ENCODE measurements around the gene SLC11A1.

The SLC11A1 gene

GRCh38 chr2:218418321-218418716 is 36.2 kb downstream of the SLC11A1 start:
- no peak for DNase-seq
- H3K27ac ChIP-seq, result no peak overlapping the region
- H3K4me3 ChIP-seq (ENCODE audit: low read depth, low read length), result no peak overlapping the region
- H3K36me3 ChIP-seq (replicated peaks), result no peaks in the 10 kb centered on the region
- no peak for TF ChIP-seq CTCF (IDR thresholded peaks at IDR 0.05; ENCODE audit: low read depth, low read length, missing control alignments)
- in situ Hi-C loops (cut with HindIII; ENCODE audit: low pct_ligation_motif_present, low sequenced_read_pairs), result no loop called here
- no peaks in the 10 kb centered on the region for H3K27me3 ChIP-seq (replicated peaks)

GRCh38 chr2:218418717-218419458 is 36.8 kb downstream of the SLC11A1 start, which contains the start of gene VIL1:
Gene VIL1, plus strand, starts transcription at chr2:218419123. Its CDS starts 4,656 bp downstream, at chr2:218423779.
- TF ChIP-seq CTCF (IDR thresholded peaks at IDR 0.05; ENCODE audit: low read depth, low read length, missing control alignments), result no peak
- no peaks in the 10 kb centered on the region for H3K36me3 ChIP-seq (replicated peaks)
- no peak within 1 kb of the TSS for H3K27ac ChIP-seq
- DNase-seq, result no peak
- no peaks in the 10 kb centered on the region for H3K27me3 ChIP-seq (replicated peaks)
- in situ Hi-C loops (cut with HindIII; ENCODE audit: low pct_ligation_motif_present, low sequenced_read_pairs), result no loop called here
- H3K4me3 ChIP-seq (ENCODE audit: low read depth, low read length), result no peak within 1 kb of the TSS

GRCh38 chr2:218419630-218420216 is 37.6 kb downstream of the SLC11A1 start:
- Histone ChIP-seq H3K36me3 (replicated peaks) (no peaks in the 10 kb centered on the region), H3K4me3 (ENCODE audit: low read depth, low read length) (no peak overlapping the region), H3K27ac (no peak overlapping the region), H3K27me3 (replicated peaks) (no peaks in the 10 kb centered on the region)
- no peak for DNase-seq
- no peak for TF ChIP-seq CTCF (IDR thresholded peaks at IDR 0.05; ENCODE audit: low read depth, low read length, missing control alignments)
- in situ Hi-C loops (cut with HindIII; ENCODE audit: low pct_ligation_motif_present, low sequenced_read_pairs), result no loop called here

- no peak for TF ChIP-seq CTCF (IDR thresholded peaks at IDR 0.05; ENCODE audit: low read depth, low read length, missing control alignments)
- in situ Hi-C loops (cut with HindIII; ENCODE audit: low pct_ligation_motif_present, low sequenced_read_pairs), result no loop called here
- Histone ChIP-seq H3K27ac (no peak overlapping the region), H3K36me3 (replicated peaks) (no peaks in the 10 kb centered on the region), H3K27me3 (replicated peaks) (no peaks in the 10 kb centered on the region), H3K4me3 (ENCODE audit: low read depth, low read length) (no peak overlapping the region)
- DNase-seq, result no peak
Observed at GRCh38 chr2:218421027-218421426, 39.0 kb downstream of the SLC11A1 start.

- DNase-seq, result no peak
- in situ Hi-C loops (cut with HindIII; ENCODE audit: low pct_ligation_motif_present, low sequenced_read_pairs), result no loop called here
- Histone ChIP-seq H3K36me3 (replicated peaks) (no peaks in the 10 kb centered on the region), H3K4me3 (ENCODE audit: low read depth, low read length) (no peak overlapping the region), H3K27me3 (replicated peaks) (no peaks in the 10 kb centered on the region), H3K27ac (no peak overlapping the region)
- no peak for TF ChIP-seq CTCF (IDR thresholded peaks at IDR 0.05; ENCODE audit: low read depth, low read length, missing control alignments)
Observed at GRCh38 chr2:218422403-218423086, 40.5 kb downstream of the SLC11A1 start.

Data from brain microvascular endothelial cell (primary cell).